ENCODE measurements around the gene PIGX.
"Not testable (repeated sequence)": the region's sequence is repeated elsewhere in the genome, so short reads cannot be mapped to it uniquely, and the experiment has no call there.

The PIGX gene

DNA sequence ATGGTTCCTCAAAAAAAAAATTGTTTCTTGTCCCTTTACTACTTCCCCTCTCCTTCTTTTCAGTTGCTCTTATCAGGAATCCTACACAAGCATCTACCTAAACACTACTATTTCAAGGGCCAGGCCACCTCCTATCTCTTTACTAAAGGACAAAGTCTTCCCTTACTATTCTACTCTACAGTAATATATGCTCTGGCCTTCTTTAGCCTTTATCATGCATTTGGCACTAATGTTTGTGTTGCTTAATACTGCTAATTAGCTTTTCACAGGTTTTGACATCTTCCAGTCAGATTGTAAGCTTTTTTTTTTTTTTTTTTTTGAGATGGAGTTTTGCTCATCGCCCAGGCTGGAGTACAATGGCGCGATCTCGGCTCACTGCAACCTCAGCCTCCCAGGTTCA, 5.4 kb upstream of the PIGX start:
- no peaks in the 10 kb centered on the region for H3K79me2 ChIP-seq (ENCODE audit: control insufficient read depth, insufficient read depth, low read length, unreplicated experiment)
- H3K4me1 ChIP-seq (ENCODE audit: control insufficient read depth, insufficient read depth, low read length, unreplicated experiment), result no peaks in the 10 kb centered on the region
- H3K4me3 ChIP-seq (ENCODE audit: low read depth, low read length), result no peak overlapping the region
- H3K27ac ChIP-seq (ENCODE audit: low read depth, low read length), result no peak overlapping the region
- no peaks in the 10 kb centered on the region for H3K27me3 ChIP-seq (ENCODE audit: insufficient read depth, low read length)
- H3K36me3 ChIP-seq (ENCODE audit: insufficient read depth, low read length), result no peaks in the 10 kb centered on the region
- no peak overlapping the region for H2AFZ ChIP-seq (ENCODE audit: low read length, unreplicated experiment)

DNA sequence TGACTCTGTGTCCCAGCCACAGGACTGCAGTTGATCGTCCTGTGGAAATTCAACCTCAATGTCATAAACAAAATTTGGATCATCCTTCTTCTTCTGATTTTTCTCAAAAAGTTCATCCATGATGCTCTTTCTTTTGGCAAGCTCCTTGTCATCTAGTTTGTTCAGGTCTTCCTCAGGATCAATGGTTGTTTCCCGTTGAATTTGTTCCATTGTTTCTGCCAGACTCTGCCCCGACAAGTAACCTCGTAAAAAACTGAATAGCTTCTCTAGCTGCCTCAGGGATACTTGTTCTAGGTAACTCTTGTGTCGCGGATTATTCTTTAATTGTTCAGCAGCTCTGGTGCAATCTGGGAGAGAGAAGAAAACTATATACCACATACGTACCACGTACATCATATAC, 4.6 kb upstream of the PIGX start:
- Histone ChIP-seq H3K27ac (ENCODE audit: low read depth, low read length) (no peak overlapping the region), H3K79me2 (ENCODE audit: control insufficient read depth, insufficient read depth, low read length, unreplicated experiment) (peaks cover under 1% of the 10 kb centered on the region), H3K36me3 (ENCODE audit: insufficient read depth, low read length) (no peaks in the 10 kb centered on the region), H3K4me3 (ENCODE audit: low read depth, low read length) (no peak overlapping the region), H3K4me1 (ENCODE audit: control insufficient read depth, insufficient read depth, low read length, unreplicated experiment) (no peaks in the 10 kb centered on the region), H3K27me3 (ENCODE audit: insufficient read depth, low read length) (no peaks in the 10 kb centered on the region), H2AFZ (ENCODE audit: low read length, unreplicated experiment) (no peak overlapping the region)

DNA sequence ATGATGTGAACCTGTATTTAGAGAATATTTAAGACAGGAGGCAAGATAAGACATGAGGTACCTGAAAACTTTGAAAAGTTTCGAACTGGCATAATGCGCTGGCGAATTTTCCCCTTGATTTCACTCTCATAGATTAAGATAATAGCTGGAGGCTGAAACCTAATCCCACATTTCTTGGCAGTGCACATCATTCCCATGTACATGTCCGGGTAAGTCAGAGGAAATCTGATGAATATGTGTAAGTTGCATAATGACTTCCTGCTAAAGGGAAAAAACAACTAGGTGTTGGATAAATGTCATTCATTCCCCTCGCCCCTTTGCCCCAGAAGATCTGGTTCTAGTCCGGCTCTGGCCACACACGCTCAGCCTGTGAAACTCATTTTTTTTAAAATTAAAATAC, 3.7 kb upstream of the PIGX start:
- Histone ChIP-seq H3K4me1 (ENCODE audit: control insufficient read depth, insufficient read depth, low read length, unreplicated experiment) (no peaks in the 10 kb centered on the region), H3K4me3 (ENCODE audit: low read depth, low read length) (no peak overlapping the region), H3K27me3 (ENCODE audit: insufficient read depth, low read length) (no peaks in the 10 kb centered on the region), H3K27ac (ENCODE audit: low read depth, low read length) (no peak overlapping the region), H2AFZ (ENCODE audit: low read length, unreplicated experiment) (no peak overlapping the region), H3K36me3 (ENCODE audit: insufficient read depth, low read length) (no peaks in the 10 kb centered on the region), H3K79me2 (ENCODE audit: control insufficient read depth, insufficient read depth, low read length, unreplicated experiment) (peaks cover 8% of the 10 kb centered on the region)

DNA sequence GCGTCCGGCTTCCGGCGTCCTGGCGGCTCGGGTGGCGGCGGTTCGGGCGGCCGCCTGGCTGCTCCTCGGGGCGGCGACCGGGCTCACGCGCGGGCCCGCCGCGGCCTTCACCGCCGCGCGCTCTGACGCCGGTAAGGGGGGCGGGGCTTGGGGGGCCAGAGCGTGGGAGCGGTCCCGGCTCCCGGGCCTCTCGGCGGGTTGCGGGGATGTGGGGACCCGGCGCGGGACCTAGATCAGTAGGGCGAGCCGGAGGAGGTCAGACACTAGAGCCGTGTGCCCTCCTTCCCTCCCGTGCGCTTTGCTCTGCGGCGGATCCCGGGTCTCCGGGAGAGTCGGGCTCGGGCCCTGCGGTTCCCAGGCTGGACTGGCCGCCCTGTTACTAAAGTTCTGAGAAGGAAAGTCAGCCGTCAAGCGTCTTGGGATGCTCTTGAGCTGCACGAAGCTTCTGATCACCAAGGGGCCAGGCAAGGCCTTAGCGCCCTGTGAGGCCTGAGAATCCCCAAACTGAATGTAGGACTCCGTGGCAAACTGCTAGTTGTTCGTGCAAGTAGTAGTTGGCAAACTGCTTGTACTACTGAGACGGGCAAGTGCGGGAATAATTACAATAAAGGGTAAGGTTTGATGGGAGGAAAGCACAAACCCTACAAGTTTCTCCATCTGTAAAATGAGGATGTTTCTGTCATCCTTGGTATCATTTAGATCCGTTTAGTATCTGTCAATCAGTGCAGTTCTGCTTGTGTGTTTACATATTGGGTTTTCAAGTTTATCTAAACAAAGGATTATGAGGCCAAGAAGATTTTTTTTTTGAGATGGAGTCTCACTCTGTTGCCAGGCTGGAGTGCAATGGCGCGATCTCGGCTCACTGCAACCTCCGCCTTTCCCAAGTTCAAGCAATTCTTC, 587 bp downstream of the PIGX start:
- Histone ChIP-seq H3K27me3 (ENCODE audit: insufficient read depth, low read length) (no peaks in the 10 kb centered on the region), H2AFZ (ENCODE audit: low read length, unreplicated experiment) (peak overlapping the region; percentile 74), H3K79me2 (ENCODE audit: control insufficient read depth, insufficient read depth, low read length, unreplicated experiment) (peaks cover 16% of the 10 kb centered on the region), H3K36me3 (ENCODE audit: insufficient read depth, low read length) (no peaks in the 10 kb centered on the region), H3K27ac (ENCODE audit: low read depth, low read length) (peak overlapping the region; percentile 78), H3K4me3 (ENCODE audit: low read depth, low read length) (peak overlapping the region; percentile 97), H3K4me1 (ENCODE audit: control insufficient read depth, insufficient read depth, low read length, unreplicated experiment) (peaks cover 5% of the 10 kb centered on the region)

DNA sequence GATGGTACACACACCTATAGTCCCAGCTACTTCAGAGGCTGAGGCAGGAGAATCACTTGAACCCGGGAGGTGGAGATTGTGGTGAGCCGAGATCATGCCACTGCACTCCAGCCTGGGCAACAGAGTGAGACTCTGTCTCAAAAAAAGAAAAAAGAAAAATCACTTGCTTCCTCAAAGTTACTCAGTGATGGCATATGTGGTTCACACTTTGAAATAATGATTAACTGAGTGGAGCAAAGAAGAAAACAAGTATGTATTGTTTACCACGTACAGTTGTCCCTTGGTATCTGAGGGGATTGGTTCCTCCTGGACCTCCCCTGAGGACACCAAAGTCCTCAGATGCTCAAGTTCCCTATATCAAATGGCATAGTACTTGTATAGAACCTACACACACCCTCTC, 5.0 kb downstream of the PIGX start:
- H3K79me2 ChIP-seq (ENCODE audit: control insufficient read depth, insufficient read depth, low read length, unreplicated experiment), result peaks cover 16% of the 10 kb centered on the region
- H3K4me1 ChIP-seq (ENCODE audit: control insufficient read depth, insufficient read depth, low read length, unreplicated experiment); H3K4me3 ChIP-seq (ENCODE audit: low read depth, low read length); H3K27ac ChIP-seq (ENCODE audit: low read depth, low read length); H3K27me3 ChIP-seq (ENCODE audit: insufficient read depth, low read length); H2AFZ ChIP-seq (ENCODE audit: low read length, unreplicated experiment): not testable (repeated sequence)
- H3K36me3 ChIP-seq (ENCODE audit: insufficient read depth, low read length), result peaks cover 25% of the 10 kb centered on the region

DNA sequence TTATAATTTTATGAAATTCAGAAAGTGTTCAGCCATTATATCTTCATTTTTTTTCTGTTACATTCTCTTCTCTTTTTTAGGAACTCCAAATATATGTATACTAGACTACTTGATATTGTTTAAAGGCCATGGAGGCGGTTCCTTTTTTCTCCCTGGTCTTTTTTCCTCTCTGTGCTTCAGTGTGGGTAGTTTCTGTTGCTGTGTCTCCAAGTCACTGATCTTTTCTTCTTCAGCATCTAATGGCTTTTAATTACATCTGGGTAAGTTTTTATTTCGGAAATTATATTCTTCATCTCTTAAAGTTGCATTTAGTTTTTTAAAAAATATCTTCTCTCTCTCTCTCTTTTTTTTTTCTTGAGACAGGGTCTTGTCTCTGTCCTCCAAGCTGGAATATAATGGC, 8.9 kb downstream of the PIGX start:
- Histone ChIP-seq H2AFZ (ENCODE audit: low read length, unreplicated experiment) (no peak overlapping the region), H3K27me3 (ENCODE audit: insufficient read depth, low read length) (no peaks in the 10 kb centered on the region), H3K4me1 (ENCODE audit: control insufficient read depth, insufficient read depth, low read length, unreplicated experiment) (no peaks in the 10 kb centered on the region), H3K4me3 (ENCODE audit: low read depth, low read length) (no peak overlapping the region), H3K27ac (ENCODE audit: low read depth, low read length) (no peak overlapping the region), H3K79me2 (ENCODE audit: control insufficient read depth, insufficient read depth, low read length, unreplicated experiment) (no peaks in the 10 kb centered on the region), H3K36me3 (ENCODE audit: insufficient read depth, low read length) (peaks cover 25% of the 10 kb centered on the region)

DNA sequence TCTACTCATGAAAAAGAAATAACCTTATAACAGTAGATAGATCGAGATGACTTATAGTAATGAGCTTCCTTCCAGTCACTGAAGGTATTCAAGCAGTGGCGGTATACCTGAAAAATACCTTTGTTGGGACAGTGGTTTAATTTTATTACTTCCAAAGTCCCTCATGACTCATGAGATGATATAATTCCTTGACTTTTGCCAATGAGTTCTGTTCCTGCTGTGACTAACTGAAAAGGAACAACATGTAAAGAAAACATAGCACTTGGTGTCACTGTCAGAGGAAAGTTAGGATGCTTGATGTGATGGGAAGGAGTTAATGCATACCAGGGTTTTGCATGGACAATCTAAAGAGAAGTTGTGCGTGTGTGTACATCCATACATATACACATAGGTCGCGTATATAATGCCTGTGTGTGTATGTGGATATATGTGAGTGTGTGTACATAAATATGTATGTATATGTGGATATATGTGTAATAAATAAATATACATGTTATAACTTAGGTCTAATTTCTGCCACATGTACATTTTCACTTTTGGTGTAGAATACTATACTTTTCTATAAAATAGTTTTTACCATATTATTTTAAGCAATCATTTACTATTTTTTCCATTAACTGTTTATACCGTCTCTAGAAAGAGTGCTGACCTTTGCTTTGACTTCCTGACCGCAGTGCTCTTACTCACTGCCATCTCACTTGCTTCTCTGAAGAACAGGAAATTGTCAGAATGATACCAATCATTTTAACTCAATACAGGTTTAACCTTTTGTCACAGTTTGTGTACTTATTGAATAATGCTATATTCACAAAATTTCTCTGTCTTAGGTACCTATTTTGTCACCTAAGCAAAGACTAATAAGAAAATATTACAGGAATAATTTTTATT, 14.9 kb downstream of the PIGX start:
- H3K27me3 ChIP-seq (ENCODE audit: insufficient read depth, low read length), result no peaks in the 10 kb centered on the region
- H3K4me3 ChIP-seq (ENCODE audit: low read depth, low read length), result peak overlapping the region; percentile 52
- peaks cover 23% of the 10 kb centered on the region for H3K4me1 ChIP-seq (ENCODE audit: control insufficient read depth, insufficient read depth, low read length, unreplicated experiment)
- H2AFZ ChIP-seq (ENCODE audit: low read length, unreplicated experiment), result no peak overlapping the region
- no peaks in the 10 kb centered on the region for H3K79me2 ChIP-seq (ENCODE audit: control insufficient read depth, insufficient read depth, low read length, unreplicated experiment)
- peaks cover 1% of the 10 kb centered on the region for H3K36me3 ChIP-seq (ENCODE audit: insufficient read depth, low read length)
- peak overlapping the region; percentile 80 for H3K27ac ChIP-seq (ENCODE audit: low read depth, low read length)

DNA sequence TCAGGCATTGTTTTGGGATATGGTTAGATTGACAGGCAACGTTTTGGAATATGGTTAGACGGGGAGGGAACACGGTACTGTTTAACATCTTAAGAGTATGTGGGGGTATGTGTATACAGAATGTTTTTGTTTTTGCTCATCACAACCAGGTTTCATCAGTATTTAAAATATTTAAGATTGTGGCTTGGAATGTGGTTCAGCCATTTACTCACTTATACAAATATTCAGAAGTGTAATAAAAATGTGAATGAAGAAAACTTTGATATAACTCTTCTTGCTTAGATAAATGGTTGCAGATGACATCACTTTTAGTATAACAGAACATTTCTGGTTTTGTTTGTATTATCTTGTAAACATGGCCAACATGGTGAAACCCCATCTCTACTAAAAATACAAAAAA, 23.6 kb downstream of the PIGX start:
- H2AFZ ChIP-seq (ENCODE audit: low read length, unreplicated experiment), result no peak overlapping the region
- 0 out of 2 replicates have a peak, but pooled peaks cover 3% of the 10 kb centered on the region for H3K36me3 ChIP-seq (ENCODE audit: insufficient read depth, low read length)
- peaks cover 10% of the 10 kb centered on the region for H3K79me2 ChIP-seq (ENCODE audit: control insufficient read depth, insufficient read depth, low read length, unreplicated experiment)
- no peaks in the 10 kb centered on the region for H3K4me1 ChIP-seq (ENCODE audit: control insufficient read depth, insufficient read depth, low read length, unreplicated experiment)
- no peak overlapping the region for H3K4me3 ChIP-seq (ENCODE audit: low read depth, low read length)
- H3K27me3 ChIP-seq (ENCODE audit: insufficient read depth, low read length), result no peaks in the 10 kb centered on the region
- H3K27ac ChIP-seq (ENCODE audit: low read depth, low read length), result no peak overlapping the region

DNA sequence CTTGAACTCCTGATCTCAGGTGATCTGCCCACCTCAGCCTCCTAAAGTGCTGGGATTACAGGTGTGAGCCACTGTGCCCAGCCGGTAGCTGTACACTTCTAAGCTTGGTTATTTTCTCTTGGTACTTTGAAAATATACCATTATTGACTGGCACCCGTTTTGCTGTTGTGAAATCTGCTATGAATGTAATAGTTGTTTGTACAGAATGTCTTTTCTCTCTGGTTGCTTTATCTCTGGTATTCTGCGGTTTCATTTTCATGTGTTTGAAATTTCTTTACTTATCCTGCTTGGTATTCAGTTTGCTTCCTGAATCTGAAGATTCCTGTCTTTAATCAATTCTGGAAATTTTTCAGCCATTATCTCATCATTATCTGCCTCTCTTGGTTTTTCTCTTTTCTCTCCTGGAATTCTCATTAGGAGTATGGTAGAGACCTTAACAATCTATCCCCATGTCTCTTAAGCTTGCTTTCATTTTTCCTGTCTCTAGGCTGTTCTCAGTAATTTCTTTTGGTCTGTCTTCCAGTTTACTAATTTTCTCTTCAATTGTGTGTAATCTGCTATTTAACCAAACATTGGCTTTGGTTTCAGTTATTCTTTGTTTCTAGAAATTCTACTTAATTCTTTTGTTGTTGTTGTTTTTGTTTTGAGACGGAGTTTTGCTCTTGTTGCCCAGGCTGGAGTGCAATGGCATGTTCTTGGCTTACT, 24.6 kb downstream of the PIGX start:
- no peak overlapping the region for H2AFZ ChIP-seq (ENCODE audit: low read length, unreplicated experiment)
- H3K27ac ChIP-seq (ENCODE audit: low read depth, low read length), result no peak overlapping the region
- H3K36me3 ChIP-seq (ENCODE audit: insufficient read depth, low read length), result 0 out of 2 replicates have a peak, but pooled peaks cover 3% of the 10 kb centered on the region
- H3K4me1 ChIP-seq (ENCODE audit: control insufficient read depth, insufficient read depth, low read length, unreplicated experiment), result peaks cover 4% of the 10 kb centered on the region
- H3K4me3 ChIP-seq (ENCODE audit: low read depth, low read length), result no peak overlapping the region
- no peaks in the 10 kb centered on the region for H3K27me3 ChIP-seq (ENCODE audit: insufficient read depth, low read length)
- peaks cover 20% of the 10 kb centered on the region for H3K79me2 ChIP-seq (ENCODE audit: control insufficient read depth, insufficient read depth, low read length, unreplicated experiment)

DNA sequence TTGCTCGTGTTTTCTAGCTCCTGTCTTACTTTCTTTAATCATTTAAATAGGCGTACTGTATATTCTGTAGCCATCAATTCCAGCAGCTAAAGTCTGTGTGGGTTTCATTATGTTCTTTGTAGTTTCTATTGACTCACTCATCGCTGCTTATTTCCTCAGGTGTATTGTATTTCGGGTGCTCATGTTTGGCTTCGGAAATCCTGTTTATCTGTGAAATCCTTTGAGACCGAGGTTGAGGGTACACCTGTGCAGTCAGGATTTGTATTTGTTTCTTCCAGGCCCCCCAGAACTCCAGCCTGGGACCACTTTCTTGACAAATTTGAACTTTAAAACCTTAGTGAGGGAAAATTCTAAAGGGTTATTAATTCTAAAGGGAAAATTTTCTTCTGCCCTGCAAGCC, 25.5 kb downstream of the PIGX start:
- Histone ChIP-seq H3K27ac (ENCODE audit: low read depth, low read length) (no peak overlapping the region), H3K4me3 (ENCODE audit: low read depth, low read length) (no peak overlapping the region), H3K4me1 (ENCODE audit: control insufficient read depth, insufficient read depth, low read length, unreplicated experiment) (peaks cover 4% of the 10 kb centered on the region), H3K79me2 (ENCODE audit: control insufficient read depth, insufficient read depth, low read length, unreplicated experiment) (peaks cover 28% of the 10 kb centered on the region), H3K36me3 (ENCODE audit: insufficient read depth, low read length) (0 out of 2 replicates have a peak, but pooled peaks cover 3% of the 10 kb centered on the region), H3K27me3 (ENCODE audit: insufficient read depth, low read length) (no peaks in the 10 kb centered on the region), H2AFZ (ENCODE audit: low read length, unreplicated experiment) (no peak overlapping the region)

Measured in ACC112 (cell line).